ENCODE results near the gene PLCXD1.
"Not testable (repeated sequence)": the region's sequence is repeated elsewhere in the genome, so short reads cannot be mapped to it uniquely, and the experiment has no call there.

Gene PLCXD1

DNA sequence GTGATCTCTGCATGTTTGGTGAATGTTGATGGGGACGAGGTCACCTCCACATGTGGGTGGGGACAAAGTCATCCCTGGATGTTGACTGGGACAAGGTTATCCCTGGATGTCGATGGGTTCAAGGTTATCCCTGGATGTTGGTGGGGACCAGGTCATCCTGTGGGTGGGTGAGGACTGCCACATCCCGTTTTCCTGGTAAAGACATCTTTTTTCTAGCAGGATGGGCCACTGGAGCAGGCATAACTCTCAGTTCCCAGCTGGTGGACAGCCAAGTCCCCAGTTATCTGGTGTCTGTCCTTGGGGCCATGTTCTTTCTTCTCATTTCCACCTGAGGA lies 28.3 kb upstream of the PLCXD1 start:
- ChIA-PET CTCF (no interaction called here), POLR2A (no interaction called here)
- TF ChIP-seq CTBP1 (IDR thresholded peaks at IDR 0.05; ENCODE audit: borderline replicate concordance) (no peak), NFRKB (IDR thresholded peaks at IDR 0.05) (no peak), FOXM1 (IDR thresholded peaks at IDR 0.05; ENCODE audit: borderline replicate concordance) (no peak), ELF4 (IDR thresholded peaks at IDR 0.05) (no peak), FOXK2 (IDR thresholded peaks at IDR 0.05) (no peak), SUZ12 (IDR thresholded peaks at IDR 0.05) (no peak), FOXA1 (IDR thresholded peaks at IDR 0.05) (no peak), ARNT (IDR thresholded peaks at IDR 0.05) (no peak), LEF1 (IDR thresholded peaks at IDR 0.05; ENCODE audit: borderline replicate concordance) (no peak), L3MBTL2 (conservative IDR thresholded peaks at IDR 0.05) (no peak), TARDBP (IDR thresholded peaks at IDR 0.05) (no peak), HDGF (IDR thresholded peaks at IDR 0.05; ENCODE audit: borderline replicate concordance) (no peak), ZNF384 (IDR thresholded peaks at IDR 0.05) (no peak), BHLHE40 (IDR thresholded peaks at IDR 0.05; ENCODE audit: borderline replicate concordance) (no peak), SP1 (IDR thresholded peaks at IDR 0.05) (no peak)
- TF ChIP-seq, protein P1, sequence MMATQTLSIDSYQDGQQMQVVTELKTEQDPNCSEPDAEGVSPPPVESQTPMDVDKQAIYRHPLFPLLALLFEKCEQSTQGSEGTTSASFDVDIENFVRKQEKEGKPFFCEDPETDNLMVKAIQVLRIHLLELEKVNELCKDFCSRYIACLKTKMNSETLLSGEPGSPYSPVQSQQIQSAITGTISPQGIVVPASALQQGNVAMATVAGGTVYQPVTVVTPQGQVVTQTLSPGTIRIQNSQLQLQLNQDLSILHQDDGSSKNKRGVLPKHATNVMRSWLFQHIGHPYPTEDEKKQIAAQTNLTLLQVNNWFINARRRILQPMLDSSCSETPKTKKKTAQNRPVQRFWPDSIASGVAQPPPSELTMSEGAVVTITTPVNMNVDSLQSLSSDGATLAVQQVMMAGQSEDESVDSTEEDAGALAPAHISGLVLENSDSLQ (IDR thresholded peaks at IDR 0.05): no peak
- no peak for DNase-seq (ENCODE audit: extremely low spot score)

DNA sequence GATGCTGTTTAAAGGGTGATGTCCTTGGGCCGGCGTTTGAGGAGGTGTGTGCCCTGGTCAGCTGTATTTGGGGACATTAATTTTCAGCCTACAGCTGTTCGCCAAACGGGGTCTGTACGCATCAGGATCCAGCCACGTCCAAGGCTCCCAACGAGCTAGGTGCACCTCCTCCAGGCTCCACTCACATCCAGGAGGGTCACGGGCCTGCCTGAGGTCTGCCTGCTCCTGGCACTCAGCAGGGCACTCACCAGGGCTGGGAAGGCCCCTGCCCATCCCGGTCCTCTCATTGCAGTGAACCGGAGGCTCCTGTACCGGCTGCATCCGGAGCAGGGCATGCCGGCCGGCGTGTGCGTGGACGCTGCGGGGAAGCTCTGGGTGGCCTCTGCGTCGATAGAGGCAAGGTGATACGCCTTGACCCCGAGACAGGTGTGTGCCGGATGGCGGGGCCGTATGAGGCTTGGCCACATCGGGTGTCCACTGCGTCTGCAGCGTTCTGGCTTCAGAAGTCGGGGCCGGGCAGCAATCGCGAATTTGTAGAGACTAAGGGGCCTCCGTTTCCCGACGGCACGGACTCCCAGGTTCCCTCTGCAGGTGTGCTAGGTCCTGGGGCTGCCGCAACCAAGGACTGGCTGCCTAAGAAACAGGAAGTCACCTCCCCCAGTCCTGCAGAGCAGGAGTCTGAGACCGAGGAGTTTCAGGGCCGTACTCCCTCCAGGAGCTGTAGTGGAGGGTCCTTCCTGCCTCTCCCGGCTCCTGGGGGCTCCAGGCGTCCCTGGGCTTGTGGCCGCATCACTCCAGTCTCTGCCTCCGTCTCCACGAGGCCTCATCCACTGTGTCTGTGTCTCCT lies 27.5 kb upstream of the PLCXD1 start:
- CTCF ChIA-PET: no interaction called here
- POLR2A ChIA-PET: no interaction called here
- no peak for DNase-seq (ENCODE audit: extremely low spot score)
- TF ChIP-seq ARNT (IDR thresholded peaks at IDR 0.05) (no peak), BHLHE40 (IDR thresholded peaks at IDR 0.05; ENCODE audit: borderline replicate concordance) (no peak), SUZ12 (IDR thresholded peaks at IDR 0.05) (no peak), HDGF (IDR thresholded peaks at IDR 0.05; ENCODE audit: borderline replicate concordance) (no peak), NFRKB (IDR thresholded peaks at IDR 0.05) (no peak), SP1 (IDR thresholded peaks at IDR 0.05) (no peak), CTBP1 (IDR thresholded peaks at IDR 0.05; ENCODE audit: borderline replicate concordance) (no peak), LEF1 (IDR thresholded peaks at IDR 0.05; ENCODE audit: borderline replicate concordance) (no peak), ZNF384 (IDR thresholded peaks at IDR 0.05) (no peak), ELF4 (IDR thresholded peaks at IDR 0.05) (no peak)

DNA sequence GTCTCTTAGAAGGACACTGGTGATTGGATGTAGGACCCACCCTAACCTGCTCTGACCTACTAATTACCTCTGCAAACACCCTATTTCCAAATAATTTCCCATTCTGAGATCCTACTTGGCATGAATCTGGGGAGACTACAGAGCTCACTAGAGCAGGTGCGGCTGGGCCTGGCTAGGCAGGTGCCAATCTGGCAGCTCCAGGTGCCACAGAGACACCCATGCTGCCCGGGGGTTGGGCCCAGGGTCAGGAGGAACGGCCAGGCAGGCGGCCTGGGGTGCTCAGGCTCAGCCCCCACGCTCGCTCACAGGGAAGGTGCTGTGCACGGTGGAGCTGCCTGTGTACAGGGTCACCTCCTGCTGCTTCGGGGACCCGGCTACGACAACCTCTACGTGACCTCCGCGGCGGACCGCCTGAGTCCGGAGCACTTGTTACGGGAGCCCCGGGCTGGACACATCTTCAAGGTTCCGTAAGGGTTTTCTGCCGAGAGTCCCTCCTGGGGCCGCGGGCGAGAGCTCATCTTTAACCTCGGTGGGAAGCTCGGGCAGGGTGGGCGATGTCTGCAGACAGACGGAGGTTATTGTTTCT lies 26.5 kb upstream of the PLCXD1 start:
- POLR2A ChIA-PET: no interaction called here
- DNase-seq (ENCODE audit: extremely low spot score): no peak
- no peak for TF ChIP-seq FOXK2 (IDR thresholded peaks at IDR 0.05)
- TF ChIP-seq BHLHE40 (IDR thresholded peaks at IDR 0.05; ENCODE audit: borderline replicate concordance): no peak
- no peak for TF ChIP-seq TARDBP (IDR thresholded peaks at IDR 0.05)
- no peak for TF ChIP-seq ZNF384 (IDR thresholded peaks at IDR 0.05)
- TF ChIP-seq CTBP1 (IDR thresholded peaks at IDR 0.05; ENCODE audit: borderline replicate concordance): no peak
- no peak for TF ChIP-seq ARNT (IDR thresholded peaks at IDR 0.05)
- TF ChIP-seq FOXM1 (IDR thresholded peaks at IDR 0.05; ENCODE audit: borderline replicate concordance): no peak
- no peak for TF ChIP-seq LEF1 (IDR thresholded peaks at IDR 0.05; ENCODE audit: borderline replicate concordance)
- TF ChIP-seq L3MBTL2 (conservative IDR thresholded peaks at IDR 0.05): no peak
- TF ChIP-seq SP1 (IDR thresholded peaks at IDR 0.05): no peak
- no peak for TF ChIP-seq ELF4 (IDR thresholded peaks at IDR 0.05)
- TF ChIP-seq, protein P1 (IDR thresholded peaks at IDR 0.05): no peak
- TF ChIP-seq SUZ12 (IDR thresholded peaks at IDR 0.05): no peak
- TF ChIP-seq NFRKB (IDR thresholded peaks at IDR 0.05): no peak
- TF ChIP-seq HDGF (IDR thresholded peaks at IDR 0.05; ENCODE audit: borderline replicate concordance): no peak
- no peak for TF ChIP-seq FOXA1 (IDR thresholded peaks at IDR 0.05)
- CTCF ChIA-PET: no interaction called here

DNA sequence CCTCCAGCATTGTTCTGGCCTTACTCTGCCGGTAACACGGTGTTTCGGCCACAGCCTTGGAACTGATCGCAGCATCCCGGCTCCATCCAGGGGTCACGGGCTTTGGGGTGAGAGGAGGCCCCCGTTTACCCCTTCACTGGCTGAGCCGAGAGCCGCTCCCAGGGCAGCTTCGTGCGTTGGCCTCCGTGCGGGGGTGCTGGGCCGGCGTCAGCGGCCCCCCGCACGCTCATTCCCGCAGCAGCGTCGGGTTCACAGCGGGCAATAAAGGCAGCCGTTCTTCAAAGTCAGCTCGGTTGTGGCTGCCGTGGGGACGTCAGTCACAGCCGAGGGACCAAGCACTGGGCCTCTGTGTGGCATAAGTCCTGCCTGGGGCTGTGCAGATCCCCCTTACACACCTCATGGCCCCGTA lies 25.3 kb upstream of the PLCXD1 start:
- DNase-seq (ENCODE audit: extremely low spot score): no peak
- POLR2A ChIA-PET: no interaction called here
- TF ChIP-seq ZNF384 (IDR thresholded peaks at IDR 0.05): no peak
- no peak for TF ChIP-seq SUZ12 (IDR thresholded peaks at IDR 0.05)
- no peak for TF ChIP-seq LEF1 (IDR thresholded peaks at IDR 0.05; ENCODE audit: borderline replicate concordance)
- TF ChIP-seq TARDBP (IDR thresholded peaks at IDR 0.05): no peak
- no peak for TF ChIP-seq FOXM1 (IDR thresholded peaks at IDR 0.05; ENCODE audit: borderline replicate concordance)
- TF ChIP-seq, protein P1 (IDR thresholded peaks at IDR 0.05): no peak
- no peak for TF ChIP-seq SP1 (IDR thresholded peaks at IDR 0.05)
- no peak for TF ChIP-seq FOXK2 (IDR thresholded peaks at IDR 0.05)
- no peak for TF ChIP-seq FOXA1 (IDR thresholded peaks at IDR 0.05)
- no peak for TF ChIP-seq ELF4 (IDR thresholded peaks at IDR 0.05)
- TF ChIP-seq HDGF (IDR thresholded peaks at IDR 0.05; ENCODE audit: borderline replicate concordance): no peak
- no peak for TF ChIP-seq NFRKB (IDR thresholded peaks at IDR 0.05)
- TF ChIP-seq CTBP1 (IDR thresholded peaks at IDR 0.05; ENCODE audit: borderline replicate concordance): no peak
- no peak for TF ChIP-seq ARNT (IDR thresholded peaks at IDR 0.05)
- no peak for TF ChIP-seq BHLHE40 (IDR thresholded peaks at IDR 0.05; ENCODE audit: borderline replicate concordance)
- CTCF ChIA-PET: no interaction called here

DNA sequence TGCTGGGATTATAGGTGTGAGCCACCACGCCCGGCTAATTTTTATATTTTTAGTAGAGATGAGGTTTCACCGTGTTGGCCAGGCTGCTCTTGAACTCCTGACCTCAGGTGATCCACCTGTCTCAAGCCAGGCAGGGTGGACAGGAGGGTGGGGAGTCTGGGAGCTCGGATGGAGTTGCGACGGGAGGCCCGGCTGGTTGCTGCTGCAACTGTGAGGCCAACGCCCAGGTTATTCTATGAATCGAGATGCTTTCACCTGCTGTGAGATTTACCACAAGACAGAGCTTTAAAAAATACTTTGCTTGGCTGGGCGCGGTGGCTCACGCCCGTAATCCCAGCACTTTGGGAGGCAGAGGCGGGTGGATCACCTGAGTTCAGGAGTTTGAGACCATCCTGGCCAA lies 24.1 kb upstream of the PLCXD1 start:
- CTCF ChIA-PET; POLR2A ChIA-PET; DNase-seq (ENCODE audit: extremely low spot score): not testable (repeated sequence)
